Ramos (cell line): ENCODE results near the gene LGALS13.

ENCODE experiments used
- in situ Hi-C: fragments of 300-500 bp; cut with MboI; formaldehyde crosslinking; loops from one replicate; pipeline ENCODE4 v1.14.3; 2022; ENCODE audit warnings: low sequenced_read_pairs; ENCODE audit not compliant: unreplicated experiment

Gene LGALS13, protein sequence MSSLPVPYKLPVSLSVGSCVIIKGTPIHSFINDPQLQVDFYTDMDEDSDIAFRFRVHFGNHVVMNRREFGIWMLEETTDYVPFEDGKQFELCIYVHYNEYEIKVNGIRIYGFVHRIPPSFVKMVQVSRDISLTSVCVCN

DNA sequence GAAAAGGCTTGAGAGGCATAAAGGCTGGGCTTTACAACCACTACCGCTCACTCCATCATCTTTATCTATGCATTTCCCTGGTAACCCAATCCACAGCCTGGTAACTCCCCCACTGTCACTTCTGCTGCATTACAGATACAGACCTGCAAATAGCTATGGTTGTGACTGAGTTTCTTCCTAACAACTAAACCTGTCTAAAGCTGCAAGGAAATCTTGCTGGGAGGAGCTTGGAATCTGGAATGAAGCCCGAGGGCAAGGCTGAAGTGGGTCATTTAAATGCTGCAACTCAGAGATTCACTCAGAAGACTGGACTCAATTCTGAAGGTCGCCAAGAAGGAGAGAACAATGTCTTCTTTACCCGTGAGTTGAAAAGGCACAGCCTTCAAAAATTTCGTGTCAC, at the start of gene LGALS13:
Gene LGALS13 (plus strand): TSS at position 301 of the 400 bp plus-strand sequence. CDS start 45 bp downstream, at position 346.
- in situ Hi-C loops, result no loop called here

GRCh38 chr19:39553082-39553652, 49.2 kb upstream of the LGALS13 start:
- in situ Hi-C loops, result no loop called here

DNA sequence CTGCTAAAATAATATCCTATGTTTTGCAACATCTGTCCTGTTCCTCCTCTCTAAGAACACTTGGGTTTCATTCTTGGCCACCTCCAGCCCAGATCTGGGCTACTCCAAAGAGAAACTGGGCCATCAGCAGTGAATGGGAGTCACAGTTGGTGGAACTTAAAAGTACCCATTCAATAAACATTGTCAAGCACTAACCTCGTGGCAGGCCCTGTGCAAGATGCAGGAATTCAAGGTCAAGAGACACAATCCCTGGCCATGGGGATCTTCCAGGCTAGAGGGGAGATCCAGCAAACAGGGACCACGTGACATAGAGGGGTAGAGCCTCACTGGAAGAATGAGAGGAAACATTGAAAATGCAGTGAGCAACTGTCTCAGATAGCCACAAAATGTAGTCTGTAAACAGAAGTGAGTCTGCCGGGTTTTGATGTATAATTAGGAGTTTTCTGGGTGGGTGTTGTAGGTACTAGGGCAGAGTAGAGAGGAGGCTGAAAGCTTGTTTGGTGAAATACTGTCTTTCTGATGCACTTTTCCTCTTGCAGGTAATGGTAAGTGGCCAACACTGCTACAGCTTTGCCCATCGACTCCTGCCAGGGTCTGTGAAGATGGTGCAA, 47.5 kb upstream of the LGALS13 start:
- in situ Hi-C loops, result no loop called here

DNA sequence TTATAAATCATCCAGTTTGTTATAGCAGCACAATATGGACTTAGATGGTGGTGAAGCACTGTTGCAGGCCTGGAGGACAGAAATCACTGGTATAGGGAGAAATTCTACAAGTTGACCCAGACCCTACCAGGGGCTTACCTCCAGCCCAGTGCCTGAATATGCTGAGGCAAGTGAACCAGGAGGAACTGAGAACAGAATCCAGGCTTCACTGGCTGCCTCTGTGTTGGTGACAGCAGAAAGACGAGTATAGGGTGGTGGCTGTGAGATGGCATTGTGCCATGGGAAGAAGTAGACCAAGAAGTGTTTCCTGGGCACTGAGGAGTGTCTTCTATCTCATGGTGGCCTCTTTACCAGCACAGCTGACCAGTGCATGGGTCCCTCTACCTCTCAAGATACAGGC, 46.4 kb upstream of the LGALS13 start:
- in situ Hi-C loops, result no loop called here

DNA sequence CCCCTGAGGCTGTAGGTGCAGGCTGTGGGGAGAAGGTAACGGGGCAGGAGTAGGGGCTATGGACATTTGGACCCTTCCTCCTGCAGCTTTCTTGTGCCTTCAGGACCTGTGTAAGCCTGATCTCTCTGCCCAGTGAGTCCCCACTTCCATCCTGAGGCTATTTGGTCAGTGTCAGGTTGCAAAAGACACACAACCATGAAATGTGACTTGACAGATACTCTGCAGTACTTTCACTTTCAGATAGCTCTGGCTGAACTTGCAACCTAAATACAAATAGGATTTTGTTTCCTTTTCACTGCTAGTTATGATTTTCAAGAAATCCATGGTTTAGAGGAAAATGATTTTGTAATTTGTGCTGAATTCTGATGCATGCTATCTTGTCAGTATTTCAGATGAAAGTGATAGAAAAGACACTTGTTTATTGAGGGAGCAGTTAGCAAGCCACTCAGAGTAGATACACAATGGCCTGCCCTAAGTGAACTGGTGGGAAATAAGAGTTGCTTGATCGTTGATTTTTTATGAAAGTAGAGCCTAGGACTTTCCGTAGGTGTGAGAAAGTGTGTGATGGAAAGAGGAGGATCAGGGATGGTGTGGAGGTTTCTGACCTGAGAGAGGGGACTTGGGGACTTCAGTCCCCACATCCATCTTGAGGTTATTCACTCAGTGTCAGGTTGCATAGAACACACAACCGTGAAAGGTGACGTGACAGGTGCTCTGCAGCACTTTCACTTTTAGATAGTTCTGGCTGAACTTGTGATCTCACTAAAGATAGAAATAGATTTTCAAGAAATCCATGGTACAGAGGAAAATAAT, 44.3 kb upstream of the LGALS13 start:
- in situ Hi-C loops, result no loop called here

DNA sequence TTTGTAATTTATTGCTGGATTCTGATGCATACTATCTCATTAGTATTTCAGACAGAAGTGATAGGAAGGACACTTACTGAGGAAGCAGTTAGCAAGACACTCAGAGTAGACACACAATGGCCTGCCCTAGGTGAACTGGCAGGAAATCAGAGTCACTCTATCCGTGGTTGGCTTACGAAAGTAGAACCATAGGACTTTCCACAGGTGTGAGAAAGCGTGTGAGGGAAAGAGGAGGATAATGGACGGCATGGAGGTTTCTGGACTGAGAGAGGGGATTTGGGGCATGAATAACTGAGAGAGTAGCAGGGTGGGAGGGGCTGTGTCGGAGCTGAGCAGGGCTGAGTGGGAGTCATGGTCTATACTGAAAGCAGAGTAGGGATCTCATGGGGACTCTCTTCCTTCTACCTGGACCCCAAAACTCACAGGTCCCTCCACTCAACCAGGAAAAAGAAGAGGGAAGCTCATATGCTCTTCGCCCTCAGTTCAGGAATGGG, 43.7 kb upstream of the LGALS13 start:
- in situ Hi-C loops, result no loop called here

DNA sequence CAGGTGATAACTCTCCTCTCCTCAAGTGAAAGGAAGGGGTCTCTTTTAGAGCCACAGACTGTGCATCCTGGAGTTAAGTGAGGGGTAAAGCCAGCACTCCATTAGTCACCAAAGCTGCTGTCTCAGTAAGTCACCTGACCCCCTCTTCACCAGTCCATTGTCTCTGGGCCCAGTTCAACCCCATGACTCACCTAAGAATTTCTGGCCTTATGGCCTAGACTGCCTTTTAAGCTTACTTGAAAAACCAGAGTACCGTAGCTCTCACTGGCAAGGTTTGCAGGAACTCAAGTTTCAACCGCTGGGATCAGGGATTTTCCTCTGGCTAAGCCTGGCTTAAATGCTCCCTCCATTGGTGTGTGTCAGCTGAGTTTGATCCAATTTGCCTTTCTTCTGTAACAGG, 38.9 kb upstream of the LGALS13 start:
- in situ Hi-C loops, result no loop called here

- in situ Hi-C loops, result no loop called here
Observed at GRCh38 chr19:39566064-39566463, 36.3 kb upstream of the LGALS13 start.

- in situ Hi-C loops, result no loop called here
Observed at GRCh38 chr19:39568604-39569003, 33.7 kb upstream of the LGALS13 start.

- in situ Hi-C loops, result no loop called here
Observed at GRCh38 chr19:39582442-39582841, 19.9 kb upstream of the LGALS13 start.

GRCh38 chr19:39582891-39583625, 19.3 kb upstream of the LGALS13 start:
- in situ Hi-C loops, result no loop called here

DNA sequence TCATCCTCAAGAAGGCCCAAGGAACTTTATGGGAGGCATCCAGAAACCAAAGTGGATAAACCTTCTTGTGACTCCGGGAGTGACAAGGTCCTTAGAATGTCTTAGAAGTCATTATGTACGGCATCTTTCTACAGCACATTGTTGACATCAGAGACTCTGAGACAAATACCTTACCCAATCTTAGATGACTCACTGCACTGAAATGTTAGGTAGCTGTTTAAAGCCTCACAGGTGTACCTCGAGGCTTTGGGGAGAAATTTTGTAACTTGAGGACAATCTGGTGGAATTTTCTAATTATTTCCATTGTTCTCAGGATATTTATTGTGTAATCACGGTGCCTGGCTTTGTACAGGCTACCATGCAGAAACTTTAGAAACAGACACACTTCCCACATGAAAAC, 14.8 kb upstream of the LGALS13 start:
- in situ Hi-C loops, result no loop called here

- in situ Hi-C loops, result no loop called here
Observed at GRCh38 chr19:39588066-39588465, 14.3 kb upstream of the LGALS13 start.

DNA sequence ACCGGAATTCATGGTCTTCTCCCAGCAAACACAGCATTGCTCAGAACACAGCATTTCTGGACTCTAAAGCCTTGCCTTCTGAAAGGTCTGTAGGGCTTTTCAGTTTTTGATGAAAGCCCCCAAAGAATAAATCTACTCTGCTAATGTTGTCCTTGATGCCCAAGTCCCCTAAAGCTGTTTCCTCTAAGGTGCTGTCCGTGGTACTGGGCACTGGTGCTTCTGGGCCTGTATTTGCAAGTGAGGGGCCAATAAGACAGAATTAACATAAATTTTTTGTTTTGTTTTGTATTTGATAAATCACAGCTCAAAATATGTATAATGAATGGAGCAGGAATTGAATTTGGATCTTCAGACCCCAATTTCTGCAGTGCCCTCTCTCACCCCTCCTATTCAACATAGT, 12.1 kb upstream of the LGALS13 start:
- in situ Hi-C loops, result no loop called here

DNA sequence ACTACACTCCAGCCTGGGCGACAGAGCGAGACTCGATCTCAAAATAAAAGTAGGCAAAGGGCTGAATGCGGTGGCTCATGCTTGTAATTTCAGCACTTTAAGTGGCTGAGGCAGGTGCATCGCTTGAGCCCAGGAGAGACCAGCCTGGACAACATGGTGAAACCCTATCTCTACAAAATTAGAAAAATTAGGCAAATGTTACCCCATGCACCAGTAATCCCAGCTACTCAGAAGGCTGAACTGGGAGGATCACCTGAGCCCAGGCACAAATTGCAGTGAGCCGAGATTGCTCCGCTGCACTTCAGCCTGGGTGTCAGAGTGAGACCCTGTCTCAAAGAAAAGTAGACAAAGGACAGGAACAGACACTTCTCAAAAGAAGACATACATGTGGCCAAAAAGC, 9.9 kb upstream of the LGALS13 start:
- in situ Hi-C loops, result no loop called here

DNA sequence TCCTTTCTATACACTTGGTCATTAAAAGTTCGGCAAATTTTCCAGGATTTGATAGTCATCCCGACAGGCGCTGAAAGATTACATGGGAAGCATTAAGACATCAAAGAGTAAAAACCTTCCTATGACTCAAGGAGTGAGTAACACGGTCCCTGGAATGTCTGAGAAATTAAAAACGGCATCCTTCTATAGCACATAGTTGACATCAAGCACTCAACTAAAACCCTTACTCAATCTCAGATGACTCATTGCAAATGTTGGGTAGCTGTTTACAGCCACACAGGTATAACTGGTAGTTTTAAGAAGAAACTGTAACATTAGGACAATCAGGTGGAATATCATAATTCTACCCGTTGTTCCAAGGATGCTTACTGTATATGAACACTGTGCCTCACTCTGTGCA, 6.4 kb upstream of the LGALS13 start:
- in situ Hi-C loops, result no loop called here

GRCh38 chr19:39596911-39597310, 5.4 kb upstream of the LGALS13 start:
- in situ Hi-C loops, result no loop called here

DNA sequence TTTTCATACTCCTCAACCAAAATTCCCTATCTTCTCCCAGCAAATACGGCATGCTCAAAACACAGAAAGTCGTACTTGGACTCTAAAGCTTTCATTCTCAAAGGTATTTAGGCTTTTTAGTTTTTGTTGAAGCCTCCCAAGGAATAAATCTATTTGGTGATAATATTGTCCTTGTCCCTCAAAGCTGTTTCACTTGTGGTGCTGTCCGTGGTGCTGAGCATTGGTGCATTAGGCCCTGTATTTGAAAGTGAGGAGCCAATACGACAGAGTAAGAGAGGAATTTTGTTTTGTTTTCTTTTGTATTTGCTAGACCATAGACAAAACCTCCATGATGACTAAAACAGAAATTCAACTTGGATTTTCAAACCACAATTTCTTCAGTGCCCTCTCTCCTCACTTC, 3.2 kb upstream of the LGALS13 start:
- in situ Hi-C loops, result no loop called here

- in situ Hi-C loops, result no loop called here
Observed at GRCh38 chr19:39603825-39604224, 1.5 kb downstream of the LGALS13 start.

DNA sequence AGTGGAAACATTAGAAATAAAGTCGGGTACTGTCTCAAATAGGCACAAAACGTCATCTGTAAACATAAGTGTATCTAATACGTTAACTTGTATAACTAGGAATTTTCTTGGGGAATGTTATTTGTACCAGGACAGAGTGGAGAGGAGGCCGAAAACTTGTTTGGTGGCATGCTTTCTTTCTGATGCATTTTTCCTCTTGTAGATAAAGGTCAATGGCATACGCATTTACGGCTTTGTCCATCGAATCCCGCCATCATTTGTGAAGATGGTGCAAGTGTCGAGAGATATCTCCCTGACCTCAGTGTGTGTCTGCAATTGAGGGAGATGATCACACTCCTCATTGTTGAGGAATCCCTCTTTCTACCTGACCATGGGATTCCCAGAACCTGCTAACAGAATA, 4.7 kb downstream of the LGALS13 start:
- in situ Hi-C loops, result no loop called here
